Liver (tissue), 9 donors: ENCODE results near the gene KRCC1. TPM values are rescaled to one million over a fixed set of nuclear protein-coding genes. Genes with fewer than 3 reads are reported as not detected.
A peak's percentile ranks its signal among the peaks of the same experiment; 100 is the strongest.

Source experiments
- DNase-seq: peaks from one replicate; pipeline ENCODE4 v3.0.0-alpha.2; 2017; ENCODE audit warnings: low spot score
- H3K27ac ChIP-seq, 2 donors: one replicate each; pipeline ENCODE4 v1.7.0; 2013; ENCODE audit warnings: inconsistent platforms in 2 of 2, low read length in 2 of 2, control low read depth in 1 of 2, low read depth in 1 of 2, mild to moderate bottlenecking in 1 of 2
- H3K27me3 ChIP-seq, 4 donors: one replicate each; pipeline versions ENCODE4 v1.6.1 to v1.7.0; 2013; ENCODE audit warnings: low read length in 3 of 4, inconsistent platforms in 1 of 4, mild to moderate bottlenecking in 1 of 4, moderate library complexity in 1 of 4; ENCODE audit not compliant: control insufficient read depth in 4 of 4, insufficient read depth in 4 of 4
- H3K36me3 ChIP-seq, 4 donors: one replicate each; pipeline versions ENCODE4 v1.6.1 to v1.7.0; 2013; ENCODE audit warnings: low read length in 3 of 4, mild to moderate bottlenecking in 3 of 4, low read depth in 1 of 4, moderate library complexity in 1 of 4; ENCODE audit not compliant: control insufficient read depth in 4 of 4, insufficient read depth in 3 of 4
- H3K4me1 ChIP-seq, 4 donors: one replicate each; pipeline versions ENCODE4 v1.6.1 to v1.7.0; 2013; ENCODE audit warnings: low read length in 3 of 4, mild to moderate bottlenecking in 3 of 4, moderate library complexity in 1 of 4; ENCODE audit not compliant: control insufficient read depth in 4 of 4, insufficient read depth in 4 of 4
- H3K4me3 ChIP-seq, 3 donors: one replicate each; pipeline versions ENCODE4 v1.6.1 to v1.7.0; 2013; ENCODE audit warnings: low read length in 3 of 3, control low read depth in 1 of 3, low read depth in 1 of 3, mild to moderate bottlenecking in 1 of 3
- H3K9ac ChIP-seq, 2 donors: one replicate each; pipeline ENCODE4 v1.7.0; 2013; ENCODE audit warnings: low read length in 2 of 2, mild to moderate bottlenecking in 2 of 2, moderate library complexity in 2 of 2, control low read depth in 1 of 2, low read depth in 1 of 2
- H3K9me3 ChIP-seq, 4 donors: one replicate each; pipeline versions ENCODE4 v1.6.1 to v1.7.0; 2013; ENCODE audit warnings: low read length in 3 of 4; ENCODE audit not compliant: control insufficient read depth in 4 of 4
- EGR1 ChIP-seq, 2 donors: IDR thresholded peaks; 2 replicates each; pipeline ENCODE4 v1.6.1; 2016 to 2018; ENCODE audit warnings: antibody characterized with exemption in 2 of 2, low read depth in 2 of 2
- FOXA1 ChIP-seq: IDR thresholded peaks from 2 replicates; pipeline ENCODE4 v1.6.1; 2016; ENCODE audit warnings: antibody characterized with exemption
- HNF4A ChIP-seq, 2 donors: conservative IDR thresholded peaks; 2 replicates each; pipeline ENCODE4 v1.6.1; 2016; ENCODE audit warnings: antibody characterized with exemption in 2 of 2, mild to moderate bottlenecking in 2 of 2
- HNF4G ChIP-seq: IDR thresholded peaks from 2 replicates; pipeline ENCODE4 v1.6.1; 2016; ENCODE audit warnings: antibody characterized with exemption
- JUND ChIP-seq, 2 donors: IDR thresholded peaks; 2 replicates each; pipeline ENCODE4 v1.6.1; 2016; ENCODE audit warnings: antibody characterized with exemption in 2 of 2
- NR2F2 ChIP-seq: IDR thresholded peaks from 2 replicates; pipeline ENCODE4 v1.6.1; 2016; ENCODE audit warnings: antibody characterized with exemption
- RXRA ChIP-seq, 2 donors: IDR thresholded peaks; 2 replicates each; pipeline ENCODE4 v1.6.1; 2017 to 2018; ENCODE audit warnings: antibody characterized with exemption in 2 of 2, mild to moderate bottlenecking in 1 of 2
- TAF1 ChIP-seq: conservative IDR thresholded peaks from 2 replicates; pipeline ENCODE4 v1.6.1; 2016; ENCODE audit warnings: antibody characterized with exemption, mild to moderate bottlenecking
- YY1 ChIP-seq: IDR thresholded peaks from 2 replicates; pipeline ENCODE4 v1.6.1; 2016; ENCODE audit warnings: antibody characterized with exemption, mild to moderate bottlenecking
- WGBS: extraction: QIAGEN DNeasy Blood & Tissue Kit; methylation state at CpG from one replicate; pipeline ENCODE4 v1.1.7; 2013; 5-methylcytosine and 5-hydroxymethylcytosine counted together
- polyA plus RNA-seq, 2 donors: library from polyadenylated mRNA; stranded (reverse) in 1 of 2; unstranded in 1 of 2; fragments of 200-250 nt in 1 of 2; fragments of >200 nt in 1 of 2; fragmentation: Nextera tagmentation in 1 of 2; extraction: Ambion mirVana in 1 of 2; gene quantifications; one replicate each; pipeline versions ENCODE4 v1.2.1 to v1.2.3, GENCODE V29; 2013 to 2015
- total RNA-seq, 2 donors: library from RNA; depleted of rRNA; stranded (reverse); fragments of >200 nt; gene quantifications; one replicate each; pipeline ENCODE4 v1.2.3, GENCODE V29; 2014
- TF ChIP-seq, protein P1 (sequence below): fragments of 150-350 bp; IDR thresholded peaks from 2 replicates; pipeline ENCODE4 v1.5.1; 2017; ENCODE audit warnings: improper control_type of control experiment, low read depth, low read length; ENCODE audit not compliant: missing input control
- TF ChIP-seq, protein P2 (sequence below): IDR thresholded peaks from 2 replicates; pipeline ENCODE4 v1.6.1; 2016; ENCODE audit warnings: antibody characterized with exemption
- TF ChIP-seq, protein P3 (sequence below): IDR thresholded peaks from 2 replicates; pipeline ENCODE4 v1.6.1; 2016; ENCODE audit warnings: antibody characterized with exemption
- TF ChIP-seq, protein P4 (sequence below): IDR thresholded peaks from 2 replicates; pipeline ENCODE4 v1.6.1; 2016; ENCODE audit warnings: antibody characterized with exemption, mild to moderate bottlenecking
- donor health status: healthy.
- donor health status: healthy.
- donor health status: healthy.
- donor health status: healthy.
- donor health status: healthy.

Gene KRCC1
- total and polyA plus RNA-seq, 4 donors = 7.0 to 14.8 (median 11.5) TPM

DNA sequence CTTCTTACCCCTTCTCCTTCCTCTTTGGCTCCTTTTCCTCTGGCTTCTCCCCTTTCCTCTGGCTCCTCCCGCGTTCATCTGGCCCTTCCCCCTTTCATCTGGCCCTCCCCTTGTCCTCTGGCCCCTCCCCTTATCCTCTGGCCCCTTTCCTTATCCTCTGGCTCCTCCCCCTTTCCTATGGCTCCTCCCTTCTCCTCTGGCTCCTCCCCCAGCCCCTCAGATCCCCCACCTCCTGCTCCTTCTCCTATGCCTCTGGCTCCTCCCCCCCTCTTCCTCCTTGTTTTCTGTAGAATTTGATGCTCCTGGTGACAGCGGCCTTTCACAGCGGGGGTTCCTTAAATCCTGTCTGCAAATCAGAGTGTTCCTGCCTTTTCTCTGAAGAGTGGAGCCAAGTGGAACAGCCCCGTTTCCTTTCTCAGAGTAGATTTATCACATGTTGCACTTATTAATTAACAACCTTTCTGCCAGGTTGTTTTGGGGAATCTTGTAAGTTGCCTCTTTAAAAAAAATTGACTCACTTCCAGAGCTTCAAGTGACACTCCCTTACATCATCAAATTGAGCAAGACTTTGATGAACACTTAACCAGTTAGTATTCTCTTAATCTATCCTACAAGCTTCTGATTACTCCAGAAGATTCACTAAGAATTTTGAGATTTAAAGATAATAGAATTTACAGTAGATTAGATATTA is 44.4 kb upstream of the KRCC1 start:
- Histone ChIP-seq H3K36me3 (no peaks in the 10 kb centered on the region), H3K4me1 (peaks cover 0 to 13% (median 12%) of the 10 kb centered on the region in 4 donors), H3K27ac (no peak overlapping the region), H3K27me3 (no peaks in the 10 kb centered on the region), H3K9me3 (no peaks in the 10 kb centered on the region), H3K4me3 (no peak overlapping the region), H3K9ac (no peak overlapping the region)
- TF ChIP-seq, protein P1, sequence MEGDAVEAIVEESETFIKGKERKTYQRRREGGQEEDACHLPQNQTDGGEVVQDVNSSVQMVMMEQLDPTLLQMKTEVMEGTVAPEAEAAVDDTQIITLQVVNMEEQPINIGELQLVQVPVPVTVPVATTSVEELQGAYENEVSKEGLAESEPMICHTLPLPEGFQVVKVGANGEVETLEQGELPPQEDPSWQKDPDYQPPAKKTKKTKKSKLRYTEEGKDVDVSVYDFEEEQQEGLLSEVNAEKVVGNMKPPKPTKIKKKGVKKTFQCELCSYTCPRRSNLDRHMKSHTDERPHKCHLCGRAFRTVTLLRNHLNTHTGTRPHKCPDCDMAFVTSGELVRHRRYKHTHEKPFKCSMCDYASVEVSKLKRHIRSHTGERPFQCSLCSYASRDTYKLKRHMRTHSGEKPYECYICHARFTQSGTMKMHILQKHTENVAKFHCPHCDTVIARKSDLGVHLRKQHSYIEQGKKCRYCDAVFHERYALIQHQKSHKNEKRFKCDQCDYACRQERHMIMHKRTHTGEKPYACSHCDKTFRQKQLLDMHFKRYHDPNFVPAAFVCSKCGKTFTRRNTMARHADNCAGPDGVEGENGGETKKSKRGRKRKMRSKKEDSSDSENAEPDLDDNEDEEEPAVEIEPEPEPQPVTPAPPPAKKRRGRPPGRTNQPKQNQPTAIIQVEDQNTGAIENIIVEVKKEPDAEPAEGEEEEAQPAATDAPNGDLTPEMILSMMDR = no peak
- TF ChIP-seq JUND (IDR thresholded peaks at IDR 0.05) (peak; percentile 4 to 23), EGR1 (IDR thresholded peaks at IDR 0.05; ENCODE audit: low read depth in 2 of 2) (no peak)
- TF ChIP-seq, protein P2, sequence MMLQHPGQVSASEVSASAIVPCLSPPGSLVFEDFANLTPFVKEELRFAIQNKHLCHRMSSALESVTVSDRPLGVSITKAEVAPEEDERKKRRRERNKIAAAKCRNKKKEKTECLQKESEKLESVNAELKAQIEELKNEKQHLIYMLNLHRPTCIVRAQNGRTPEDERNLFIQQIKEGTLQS = peak; percentile 10
- DNase-seq = no peak
- WGBS = 58% methylated on average over 5 of the region's 5 CpGs

DNA sequence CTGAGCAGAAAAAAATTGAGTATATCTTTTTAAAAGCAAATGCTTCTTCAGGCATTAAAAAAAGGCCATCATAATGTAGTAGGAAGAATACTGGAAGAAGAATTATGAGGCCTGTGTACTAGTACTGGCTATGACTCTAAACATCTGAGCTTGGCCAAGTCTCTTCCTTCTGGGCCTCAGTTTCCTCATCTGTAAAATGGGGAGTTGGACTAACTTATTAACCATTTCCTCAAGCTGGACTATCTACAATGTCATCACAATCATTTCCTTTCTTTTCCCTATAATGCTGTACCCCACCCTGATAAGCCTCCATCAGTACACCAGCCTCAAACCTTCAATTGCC is 42.9 kb upstream of the KRCC1 start:
- Histone ChIP-seq H3K9me3 (no peaks in the 10 kb centered on the region), H3K9ac (no peak overlapping the region), H3K4me3 (no peak overlapping the region), H3K36me3 (no peaks in the 10 kb centered on the region), H3K27ac (no peak overlapping the region), H3K4me1 (peaks cover 0 to 13% (median 12%) of the 10 kb centered on the region in 4 donors), H3K27me3 (no peaks in the 10 kb centered on the region)
- TF ChIP-seq TAF1 (no peak), NR2F2 (no peak), HNF4A (conservative IDR thresholded peaks at IDR 0.05) (no peak)
- DNase-seq = no peak

DNA sequence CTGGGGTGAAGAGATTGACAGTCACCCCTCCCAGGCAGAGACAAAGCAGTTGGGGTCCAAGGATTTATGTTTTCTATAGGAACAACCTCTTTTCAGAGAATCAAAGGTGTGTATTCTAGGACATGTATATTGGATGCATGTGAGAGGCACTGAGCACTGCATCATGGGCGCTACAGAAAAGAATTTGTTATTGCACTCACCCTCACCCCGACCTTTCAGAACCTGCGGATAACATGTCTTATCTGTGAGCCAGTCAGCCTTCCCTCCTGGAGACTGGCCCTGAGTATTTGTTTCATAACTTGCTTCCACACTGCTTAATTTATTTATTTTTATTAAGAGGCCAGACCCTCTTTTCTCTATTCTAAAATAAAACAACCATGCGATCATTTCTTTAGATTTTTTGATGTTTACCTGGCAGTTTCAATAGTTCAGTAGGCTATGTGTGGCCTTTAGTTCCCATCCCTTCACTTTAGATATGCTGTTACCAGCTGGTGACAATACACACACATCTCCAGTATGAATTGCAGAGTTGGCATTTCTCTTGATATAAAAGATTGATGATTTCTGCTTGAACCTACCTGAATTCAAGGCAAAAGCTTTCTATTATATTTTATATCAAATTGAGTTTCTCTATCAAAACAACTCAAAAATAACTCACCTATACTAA is 42.4 kb upstream of the KRCC1 start:
- 86% methylated on average over 4 of the region's 4 CpGs for WGBS
- no peak overlapping the region for H3K9ac ChIP-seq
- no peak for DNase-seq

More for the DNA sequence above, 42.4 kb upstream of the KRCC1 start:
- H3K4me1 ChIP-seq = peaks cover 0 to 13% (median 12%) of the 10 kb centered on the region in 4 donors
- H3K4me3 ChIP-seq = no peak overlapping the region
- H3K36me3 ChIP-seq = no peaks in the 10 kb centered on the region
- TF ChIP-seq JUND (IDR thresholded peaks at IDR 0.05) = no peak
- no peak for TF ChIP-seq TAF1
- TF ChIP-seq YY1 = no peak
- no peak for TF ChIP-seq HNF4A (conservative IDR thresholded peaks at IDR 0.05)
- no peak for TF ChIP-seq FOXA1
- TF ChIP-seq, protein P3, sequence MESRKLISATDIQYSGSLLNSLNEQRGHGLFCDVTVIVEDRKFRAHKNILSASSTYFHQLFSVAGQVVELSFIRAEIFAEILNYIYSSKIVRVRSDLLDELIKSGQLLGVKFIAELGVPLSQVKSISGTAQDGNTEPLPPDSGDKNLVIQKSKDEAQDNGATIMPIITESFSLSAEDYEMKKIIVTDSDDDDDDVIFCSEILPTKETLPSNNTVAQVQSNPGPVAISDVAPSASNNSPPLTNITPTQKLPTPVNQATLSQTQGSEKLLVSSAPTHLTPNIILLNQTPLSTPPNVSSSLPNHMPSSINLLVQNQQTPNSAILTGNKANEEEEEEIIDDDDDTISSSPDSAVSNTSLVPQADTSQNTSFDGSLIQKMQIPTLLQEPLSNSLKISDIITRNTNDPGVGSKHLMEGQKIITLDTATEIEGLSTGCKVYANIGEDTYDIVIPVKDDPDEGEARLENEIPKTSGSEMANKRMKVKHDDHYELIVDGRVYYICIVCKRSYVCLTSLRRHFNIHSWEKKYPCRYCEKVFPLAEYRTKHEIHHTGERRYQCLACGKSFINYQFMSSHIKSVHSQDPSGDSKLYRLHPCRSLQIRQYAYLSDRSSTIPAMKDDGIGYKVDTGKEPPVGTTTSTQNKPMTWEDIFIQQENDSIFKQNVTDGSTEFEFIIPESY = no peak
- TF ChIP-seq HNF4G = no peak
- TF ChIP-seq RXRA (IDR thresholded peaks at IDR 0.05) = no peak
- TF ChIP-seq EGR1 (IDR thresholded peaks at IDR 0.05; ENCODE audit: low read depth in 2 of 2) = no peak
- TF ChIP-seq, protein P1 = no peak
- TF ChIP-seq, protein P4, sequence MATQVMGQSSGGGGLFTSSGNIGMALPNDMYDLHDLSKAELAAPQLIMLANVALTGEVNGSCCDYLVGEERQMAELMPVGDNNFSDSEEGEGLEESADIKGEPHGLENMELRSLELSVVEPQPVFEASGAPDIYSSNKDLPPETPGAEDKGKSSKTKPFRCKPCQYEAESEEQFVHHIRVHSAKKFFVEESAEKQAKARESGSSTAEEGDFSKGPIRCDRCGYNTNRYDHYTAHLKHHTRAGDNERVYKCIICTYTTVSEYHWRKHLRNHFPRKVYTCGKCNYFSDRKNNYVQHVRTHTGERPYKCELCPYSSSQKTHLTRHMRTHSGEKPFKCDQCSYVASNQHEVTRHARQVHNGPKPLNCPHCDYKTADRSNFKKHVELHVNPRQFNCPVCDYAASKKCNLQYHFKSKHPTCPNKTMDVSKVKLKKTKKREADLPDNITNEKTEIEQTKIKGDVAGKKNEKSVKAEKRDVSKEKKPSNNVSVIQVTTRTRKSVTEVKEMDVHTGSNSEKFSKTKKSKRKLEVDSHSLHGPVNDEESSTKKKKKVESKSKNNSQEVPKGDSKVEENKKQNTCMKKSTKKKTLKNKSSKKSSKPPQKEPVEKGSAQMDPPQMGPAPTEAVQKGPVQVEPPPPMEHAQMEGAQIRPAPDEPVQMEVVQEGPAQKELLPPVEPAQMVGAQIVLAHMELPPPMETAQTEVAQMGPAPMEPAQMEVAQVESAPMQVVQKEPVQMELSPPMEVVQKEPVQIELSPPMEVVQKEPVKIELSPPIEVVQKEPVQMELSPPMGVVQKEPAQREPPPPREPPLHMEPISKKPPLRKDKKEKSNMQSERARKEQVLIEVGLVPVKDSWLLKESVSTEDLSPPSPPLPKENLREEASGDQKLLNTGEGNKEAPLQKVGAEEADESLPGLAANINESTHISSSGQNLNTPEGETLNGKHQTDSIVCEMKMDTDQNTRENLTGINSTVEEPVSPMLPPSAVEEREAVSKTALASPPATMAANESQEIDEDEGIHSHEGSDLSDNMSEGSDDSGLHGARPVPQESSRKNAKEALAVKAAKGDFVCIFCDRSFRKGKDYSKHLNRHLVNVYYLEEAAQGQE = no peak
- H3K9me3 ChIP-seq = no peaks in the 10 kb centered on the region
- H3K27ac ChIP-seq = no peak overlapping the region
- no peaks in the 10 kb centered on the region for H3K27me3 ChIP-seq
